Colon (tissue), 2 donors: ENCODE results near the gene LZTS2.
"Not testable (repeated sequence)": the region's sequence is repeated elsewhere in the genome, so short reads cannot be mapped to it uniquely, and the experiment has no call there.

Experiments
- FAIRE-seq: peaks from 2 replicates; lab custom pipeline; 2012; peaks lifted over from hg19 to GRCh38; lab: Jason Lieb, UNC
- donor health status: control.
- donor health status: control.

LZTS2 gene

DNA sequence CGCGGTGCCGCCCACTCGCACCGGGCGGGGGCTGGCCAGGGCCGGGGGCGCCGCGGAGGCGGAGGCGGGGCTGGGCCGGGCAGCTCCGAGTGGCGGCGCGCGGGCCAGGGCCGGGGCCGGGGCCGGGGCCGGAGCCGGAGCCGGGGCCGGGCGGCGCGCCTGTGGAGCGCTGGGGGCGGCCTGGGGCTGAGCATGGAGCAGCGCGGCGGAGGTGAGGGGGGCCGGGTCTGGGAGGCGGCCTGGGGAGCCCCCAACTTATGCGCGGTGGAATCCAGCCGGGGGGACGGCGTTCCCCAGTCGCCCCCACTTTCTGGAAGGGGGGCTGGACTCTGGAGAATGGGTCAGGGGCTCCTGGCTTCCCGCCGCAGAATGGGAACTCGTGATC lies at the start of gene LZTS2:
TSS of gene LZTS2 (plus strand) at position 67 of the 385 bp plus-strand sequence. CDS start 2,731 bp downstream, outside the sequence.
- FAIRE-seq: no peak

DNA sequence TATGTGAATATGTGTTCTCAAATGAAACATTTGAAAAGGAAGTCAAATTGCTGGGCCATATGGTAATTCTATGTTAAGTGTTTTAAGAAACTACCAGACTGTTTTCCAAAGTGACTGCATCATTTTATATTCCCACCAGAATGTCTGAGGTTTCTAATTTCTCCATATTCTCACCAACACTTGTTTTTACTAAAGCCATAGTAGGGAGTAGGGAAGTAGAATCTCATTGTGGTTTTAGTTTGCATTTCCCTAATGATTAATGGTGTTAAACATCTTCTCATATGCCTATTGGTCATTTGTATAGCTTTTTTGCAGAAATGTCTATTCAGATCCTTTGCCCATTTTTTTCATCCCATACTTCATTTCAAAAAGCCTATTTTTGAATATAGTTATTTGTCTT lies 39.4 kb upstream of the LZTS2 start:
- FAIRE-seq: no peak

DNA sequence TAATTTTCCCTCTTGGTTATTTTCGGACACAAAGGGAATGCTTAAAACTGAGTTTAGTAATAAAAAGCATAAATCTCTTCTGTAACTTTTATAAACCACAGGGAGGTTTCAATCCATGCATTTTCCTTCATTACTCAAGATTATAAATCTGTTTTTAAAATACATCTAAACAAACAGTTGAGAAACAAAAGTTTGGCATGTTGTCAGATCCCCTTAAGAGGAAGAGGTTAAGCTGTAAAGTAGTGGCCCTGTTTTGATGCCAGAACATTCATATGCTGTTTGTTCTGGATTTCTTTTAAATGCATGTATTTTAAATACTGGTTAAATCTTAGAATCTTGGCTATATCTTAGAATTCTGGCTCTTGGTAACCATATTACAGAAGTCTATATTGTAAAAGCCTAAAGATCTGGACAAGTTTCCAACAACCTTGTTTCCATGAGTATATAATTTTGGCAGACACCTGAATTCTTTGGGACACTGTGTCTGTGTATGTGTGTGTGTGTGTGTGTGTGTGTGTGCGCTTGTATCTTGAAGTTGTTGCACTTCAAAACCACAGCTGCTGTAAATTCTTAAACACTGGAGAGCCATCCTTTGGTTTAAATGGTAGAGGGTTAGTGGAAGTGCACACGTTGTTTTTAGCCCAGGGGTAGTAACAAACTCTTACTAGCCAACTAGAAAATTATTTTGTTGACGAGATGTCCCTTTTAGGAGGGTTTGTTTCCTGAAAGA lies 37.1 kb upstream of the LZTS2 start:
- FAIRE-seq: no peak

DNA sequence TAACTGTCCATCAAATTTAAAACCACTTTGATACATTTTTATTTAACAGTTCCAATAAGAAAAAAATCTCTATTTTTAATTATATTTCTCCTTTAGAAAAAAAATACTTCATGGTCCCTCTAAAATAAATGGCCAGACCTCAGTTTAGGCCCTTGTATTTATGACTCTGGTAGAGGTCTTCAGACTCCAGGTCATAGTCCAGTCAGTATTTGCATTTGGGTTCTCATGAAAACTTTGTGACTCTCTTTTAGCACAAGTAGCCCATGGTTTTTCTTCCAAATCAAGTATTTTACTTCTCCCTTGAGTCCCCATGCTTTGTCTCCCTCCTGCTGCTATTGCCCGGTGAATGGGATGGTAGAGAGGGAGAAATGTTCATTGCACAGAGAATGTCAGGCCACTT lies 35.8 kb upstream of the LZTS2 start:
- FAIRE-seq: no peak

DNA sequence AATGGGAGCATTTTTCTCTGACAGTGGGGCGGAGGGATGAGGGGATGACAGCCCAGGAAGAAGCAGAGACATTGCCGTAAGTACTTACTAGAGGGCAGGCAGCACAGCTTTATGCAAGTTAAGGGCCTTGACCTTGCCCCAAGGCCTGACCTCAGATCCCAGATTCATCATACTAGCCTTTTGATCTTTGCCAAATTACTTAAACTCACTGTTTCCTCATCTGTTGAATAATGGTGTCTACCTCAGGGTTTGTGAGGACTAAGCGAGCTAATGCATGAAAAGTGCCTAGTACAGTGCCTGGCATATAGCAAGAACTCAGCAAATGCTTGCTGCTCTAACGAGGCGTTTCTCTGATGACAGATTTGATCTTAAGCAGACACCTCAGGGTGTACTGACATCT lies 33.8 kb upstream of the LZTS2 start:
- no peak for FAIRE-seq

- FAIRE-seq: no peak
Observed at GRCh38 chr10:100966887-100967286, 32.7 kb upstream of the LZTS2 start.

DNA sequence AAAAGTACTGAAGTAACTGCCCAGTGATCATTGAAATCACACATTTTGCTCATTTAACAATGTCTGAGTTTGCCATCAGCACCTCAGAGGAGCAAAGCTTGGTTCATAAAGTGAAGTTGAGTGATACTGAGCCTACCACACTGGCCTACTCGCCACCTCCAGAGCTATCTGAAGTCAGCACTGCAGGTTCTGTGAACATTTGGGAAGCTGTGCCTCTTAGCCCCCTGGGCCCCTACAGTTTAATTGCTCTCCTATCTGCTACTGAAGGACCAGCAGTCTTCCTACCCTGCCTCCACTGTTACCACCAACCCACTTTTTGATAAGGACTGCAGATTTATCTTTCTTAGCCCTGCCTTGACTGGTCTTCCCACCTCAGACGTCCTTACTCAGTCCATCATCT lies 32.3 kb upstream of the LZTS2 start:
- FAIRE-seq: no peak

DNA sequence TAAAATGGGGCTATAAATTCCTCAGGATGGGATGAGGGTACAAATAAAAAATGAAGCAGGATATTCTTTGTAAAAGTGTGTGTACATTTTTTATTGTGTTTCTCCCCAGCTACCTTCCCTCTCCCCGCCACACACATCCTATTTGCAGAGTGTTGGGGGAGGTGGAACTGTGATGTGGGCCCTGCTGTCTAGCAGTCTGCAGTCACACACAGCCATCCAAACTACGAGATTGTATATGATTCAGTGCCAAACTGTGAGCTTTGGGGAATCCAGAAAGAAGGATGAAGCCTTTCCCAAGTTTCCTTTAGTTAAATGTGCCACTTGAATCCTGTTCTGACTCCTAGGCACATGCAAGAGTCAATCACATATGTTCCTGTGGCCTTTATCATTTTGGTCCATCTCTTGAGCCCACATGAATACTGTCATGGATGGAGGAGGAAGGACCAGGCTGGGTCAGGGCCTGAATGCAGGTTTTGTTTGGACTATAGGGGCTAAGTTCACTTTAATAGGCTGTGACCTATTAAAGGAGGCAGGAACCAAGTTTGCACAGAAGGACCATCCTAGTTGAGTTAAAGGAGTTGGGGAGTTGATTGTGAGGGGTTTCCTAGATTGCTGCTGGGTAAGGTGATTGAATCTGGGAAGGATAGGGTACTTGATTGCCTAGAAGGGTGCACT lies 31.4 kb upstream of the LZTS2 start:
- no peak for FAIRE-seq

DNA sequence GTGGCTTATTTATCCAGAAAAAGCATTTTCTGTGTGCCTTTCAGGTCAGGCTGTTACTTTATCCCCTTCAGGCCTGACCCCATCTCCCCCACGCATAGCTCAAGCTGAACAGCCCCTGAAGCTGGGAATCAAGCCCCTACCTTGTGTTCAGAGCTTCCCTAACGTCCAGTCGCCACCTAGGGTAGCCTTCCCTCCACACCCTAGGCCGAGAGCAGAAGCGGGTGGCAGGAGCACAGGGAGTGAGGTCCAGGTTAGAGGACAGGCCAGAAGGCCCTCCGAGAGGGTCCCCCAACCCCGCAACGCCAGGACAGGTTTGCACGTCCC lies 30.8 kb upstream of the LZTS2 start:
- no peak for FAIRE-seq

GRCh38 chr10:100969187-100970075 lies 30.2 kb upstream of the LZTS2 start, which contains the start of gene SEMA4G:
Gene SEMA4G, plus strand, starts transcription at chr10:100969504. Its CDS starts 3,409 bp downstream, at chr10:100972913.
- FAIRE-seq: no peak

GRCh38 chr10:100970076-100970913 lies 29.3 kb upstream of the LZTS2 start:
- no peak for FAIRE-seq

GRCh38 chr10:100970914-100971811 lies 28.4 kb upstream of the LZTS2 start:
- FAIRE-seq: no peak

DNA sequence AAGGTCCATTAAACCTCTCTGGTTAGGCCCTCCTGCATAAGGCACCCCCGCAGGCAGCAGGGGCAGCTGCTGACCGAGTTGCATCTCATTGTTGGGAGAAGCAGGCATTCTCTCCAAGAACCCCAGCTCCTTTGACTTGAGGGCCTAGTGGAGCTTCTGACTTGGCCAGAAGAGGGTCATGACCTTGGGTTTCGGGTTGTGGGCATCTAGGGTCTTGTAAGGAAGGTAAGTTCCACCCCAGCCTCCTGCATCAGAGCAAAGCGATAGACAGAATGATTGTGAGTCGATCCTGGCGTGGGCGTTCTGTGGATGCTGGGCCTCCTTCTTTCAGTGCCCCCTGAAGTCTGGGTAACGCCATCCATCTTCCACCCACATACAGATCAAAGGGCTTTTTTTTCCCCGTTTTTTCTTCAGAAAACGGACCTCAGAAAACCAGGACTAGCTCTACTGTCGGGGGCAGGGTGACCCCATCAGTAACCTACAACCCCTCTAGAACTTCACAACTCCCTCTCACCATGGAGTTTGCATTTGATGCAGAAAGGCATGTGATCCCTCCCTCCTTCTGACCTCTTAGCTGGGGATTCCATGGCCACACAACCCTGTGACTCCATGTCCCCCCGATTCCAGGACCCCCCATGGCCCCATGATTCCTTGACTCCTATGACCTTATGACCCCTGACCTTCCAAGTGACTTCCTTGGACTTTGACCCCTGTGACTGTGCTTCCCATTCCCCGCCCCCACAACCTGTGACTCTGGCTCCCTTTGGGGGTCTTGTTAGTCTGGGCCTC lies 27.3 kb upstream of the LZTS2 start:
- no peak for FAIRE-seq

- FAIRE-seq: no peak
Observed at GRCh38 chr10:100972904-100973535, 26.6 kb upstream of the LZTS2 start.

DNA sequence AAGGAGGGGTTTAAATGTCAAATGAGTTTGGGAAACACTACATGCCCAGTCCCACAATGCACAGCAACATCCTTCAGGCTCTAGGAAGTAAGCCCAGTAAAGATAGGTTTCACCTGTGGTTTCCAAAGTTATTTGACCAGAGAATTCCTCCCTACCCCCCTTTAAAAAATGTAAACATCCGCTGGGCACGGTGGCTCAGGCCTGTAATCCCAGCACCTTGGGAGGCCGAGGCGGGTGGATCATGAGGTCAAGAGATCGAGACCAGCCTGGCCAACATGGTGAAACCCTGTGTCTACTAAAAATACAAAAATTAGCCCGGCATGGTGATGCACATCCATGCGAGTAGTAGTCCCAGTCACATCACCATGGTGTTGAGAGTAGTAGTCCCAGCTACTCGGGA lies 24.2 kb upstream of the LZTS2 start:
- FAIRE-seq: not testable (repeated sequence)

DNA sequence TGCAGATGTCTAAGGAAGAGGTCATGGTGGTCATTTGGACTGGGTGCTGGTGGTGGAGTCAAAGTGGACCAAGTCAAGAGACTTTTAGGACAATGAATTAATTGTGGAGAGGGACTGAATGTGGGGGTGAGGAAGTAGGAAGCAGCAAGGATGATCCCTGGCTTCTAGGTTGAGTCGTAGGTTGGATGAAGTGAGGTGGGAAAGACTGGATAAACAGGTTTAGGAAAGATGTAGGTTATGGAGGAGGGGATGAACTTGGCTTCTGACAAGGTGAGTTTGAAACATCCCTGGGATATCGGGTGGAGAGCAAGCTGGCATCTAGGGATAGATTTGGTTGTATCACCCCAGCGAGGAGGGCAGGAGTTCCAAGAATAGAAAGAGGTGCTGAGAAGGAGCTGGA lies 22.7 kb upstream of the LZTS2 start:
- no peak for FAIRE-seq

- FAIRE-seq: no peak
Observed at GRCh38 chr10:100977436-100977835, 22.2 kb upstream of the LZTS2 start.

- no peak for FAIRE-seq
Observed at GRCh38 chr10:100978121-100978900, 21.3 kb upstream of the LZTS2 start.

- FAIRE-seq: no peak
Observed at GRCh38 chr10:100978901-100979195, 20.8 kb upstream of the LZTS2 start.
